Measurements from ENCODE around the gene AURKAIP1.
"Not testable (repeated sequence)": the region's sequence is repeated elsewhere in the genome, so short reads cannot be mapped to it uniquely, and the experiment has no call there.

Gene AURKAIP1

GRCh38 chr1:1370771-1371300 is 4.2 kb downstream of the AURKAIP1 start:
- Histone ChIP-seq H3K23ac (ENCODE audit: low read length in 2 of 2) (no peak overlapping the region), H3K4me2 (ENCODE audit: low read length, poor library complexity, severe bottlenecking) (no peak overlapping the region), H3K36me3 (ENCODE audit: control insufficient read depth in 1 of 2, insufficient read depth in 2 of 2, low read depth in 1 of 2, low read length in 2 of 2) (peaks cover 11 to 35% of the 10 kb centered on the region in 2 experiments), H3K9ac (ENCODE audit: low read length) (peak overlapping the region; percentile 38), H2BK5ac (ENCODE audit: low read depth, low read length, poor library complexity, severe bottlenecking) (no peak overlapping the region), H3K79me1 (replicated peaks; ENCODE audit: low read length, poor library complexity, severe bottlenecking) (peaks cover 10% of the 10 kb centered on the region), H3K4me3 (ENCODE audit: insufficient read depth in 1 of 2, low read depth in 1 of 2, low read length in 2 of 2) (no peak overlapping the region), H3K27ac (ENCODE audit: low read length, poor library complexity, severe bottlenecking) (no peak overlapping the region), H3K27me3 (ENCODE audit: control insufficient read depth in 1 of 2, insufficient read depth in 1 of 2, low read length in 2 of 2) (no peaks in the 10 kb centered on the region), H3K4ac (ENCODE audit: low read depth in 1 of 2, low read length in 2 of 2) (no peak overlapping the region), H2AFZ (ENCODE audit: low read depth, low read length) (no peak overlapping the region), H2BK12ac (ENCODE audit: low read length in 2 of 2) (peak overlapping the region in 1 of 2 experiments; percentile 8), H3K14ac (ENCODE audit: low read length in 2 of 2) (no peak overlapping the region), H2BK120ac (ENCODE audit: low read depth, low read length) (no peak overlapping the region), H4K8ac (ENCODE audit: low read length) (no peak overlapping the region), H3K9me3 (ENCODE audit: control insufficient read depth, low read length) (no peaks in the 10 kb centered on the region), H2BK15ac (ENCODE audit: low read depth, poor library complexity, severe bottlenecking) (no peak overlapping the region), H4K91ac (ENCODE audit: low read length) (no peak overlapping the region), H3K18ac (ENCODE audit: low read depth in 1 of 2, low read length in 2 of 2) (no peak overlapping the region), H2AK5ac (ENCODE audit: low read length, severe bottlenecking) (no peak overlapping the region), H3K4me1 (ENCODE audit: control insufficient read depth, insufficient read depth, low read depth, low read length) (peaks cover 30% of the 10 kb centered on the region)
- no peak for DNase-seq
- WGBS: 93% methylated on average over 14 of the region's 16 CpGs

- H2BK5ac ChIP-seq (ENCODE audit: low read depth, low read length, poor library complexity, severe bottlenecking); H3K4me2 ChIP-seq (ENCODE audit: low read length, poor library complexity, severe bottlenecking); H3K14ac ChIP-seq (ENCODE audit: low read length in 2 of 2); H3K9me3 ChIP-seq (ENCODE audit: control insufficient read depth, low read length); DNase-seq; H3K27me3 ChIP-seq (ENCODE audit: control insufficient read depth in 1 of 2, insufficient read depth in 1 of 2, low read length in 2 of 2); H3K18ac ChIP-seq (ENCODE audit: low read depth in 1 of 2, low read length in 2 of 2); H4K8ac ChIP-seq (ENCODE audit: low read length); H3K4ac ChIP-seq (ENCODE audit: low read depth in 1 of 2, low read length in 2 of 2); H3K27ac ChIP-seq (ENCODE audit: low read length, poor library complexity, severe bottlenecking); H2BK12ac ChIP-seq (ENCODE audit: low read length in 2 of 2); H4K91ac ChIP-seq (ENCODE audit: low read length); H3K9ac ChIP-seq (ENCODE audit: low read length); H2AK5ac ChIP-seq (ENCODE audit: low read length, severe bottlenecking); H2AFZ ChIP-seq (ENCODE audit: low read depth, low read length); H2BK120ac ChIP-seq (ENCODE audit: low read depth, low read length); H2BK15ac ChIP-seq (ENCODE audit: low read depth, poor library complexity, severe bottlenecking); H3K4me3 ChIP-seq (ENCODE audit: insufficient read depth in 1 of 2, low read depth in 1 of 2, low read length in 2 of 2); H3K23ac ChIP-seq (ENCODE audit: low read length in 2 of 2): not testable (repeated sequence)
- Histone ChIP-seq H3K36me3 (ENCODE audit: control insufficient read depth in 1 of 2, insufficient read depth in 2 of 2, low read depth in 1 of 2, low read length in 2 of 2) (peaks cover 11 to 35% of the 10 kb centered on the region in 2 experiments), H3K79me1 (replicated peaks; ENCODE audit: low read length, poor library complexity, severe bottlenecking) (peaks cover 10% of the 10 kb centered on the region), H3K4me1 (ENCODE audit: control insufficient read depth, insufficient read depth, low read depth, low read length) (peaks cover 30% of the 10 kb centered on the region)
- 95% methylated on average over 13 of the region's 14 CpGs for WGBS
Measured at GRCh38 chr1:1370094-1370493, 4.9 kb downstream of the AURKAIP1 start.

- Histone ChIP-seq H2BK12ac (ENCODE audit: low read length in 2 of 2) (no peak overlapping the region), H3K4ac (ENCODE audit: low read depth in 1 of 2, low read length in 2 of 2) (no peak overlapping the region), H2AK5ac (ENCODE audit: low read length, severe bottlenecking) (no peak overlapping the region), H3K23ac (ENCODE audit: low read length in 2 of 2) (no peak overlapping the region), H2BK15ac (ENCODE audit: low read depth, poor library complexity, severe bottlenecking) (no peak overlapping the region), H4K91ac (ENCODE audit: low read length) (no peak overlapping the region), H3K9me3 (ENCODE audit: control insufficient read depth, low read length) (no peaks in the 10 kb centered on the region), H4K8ac (ENCODE audit: low read length) (no peak overlapping the region), H3K27me3 (ENCODE audit: control insufficient read depth in 1 of 2, insufficient read depth in 1 of 2, low read length in 2 of 2) (no peaks in the 10 kb centered on the region), H3K79me1 (replicated peaks; ENCODE audit: low read length, poor library complexity, severe bottlenecking) (peaks cover 3% of the 10 kb centered on the region), H3K27ac (ENCODE audit: low read length, poor library complexity, severe bottlenecking) (no peak overlapping the region), H3K14ac (ENCODE audit: low read length in 2 of 2) (no peak overlapping the region), H2BK120ac (ENCODE audit: low read depth, low read length) (no peak overlapping the region), H3K18ac (ENCODE audit: low read depth in 1 of 2, low read length in 2 of 2) (no peak overlapping the region), H3K36me3 (ENCODE audit: control insufficient read depth in 1 of 2, insufficient read depth in 2 of 2, low read depth in 1 of 2, low read length in 2 of 2) (peaks cover 0 to 16% of the 10 kb centered on the region in 2 experiments), H2AFZ (ENCODE audit: low read depth, low read length) (no peak overlapping the region), H3K4me1 (ENCODE audit: control insufficient read depth, insufficient read depth, low read depth, low read length) (peaks cover 14% of the 10 kb centered on the region), H3K4me2 (ENCODE audit: low read length, poor library complexity, severe bottlenecking) (no peak overlapping the region), H3K9ac (ENCODE audit: low read length) (no peak overlapping the region), H2BK5ac (ENCODE audit: low read depth, low read length, poor library complexity, severe bottlenecking) (no peak overlapping the region), H3K4me3 (ENCODE audit: insufficient read depth in 1 of 2, low read depth in 1 of 2, low read length in 2 of 2) (no peak overlapping the region)
- peak; percentile 32 for DNase-seq
- WGBS: 97% methylated on average over 5 of the region's 5 CpGs
Measured at GRCh38 chr1:1367315-1367714, 7.7 kb downstream of the AURKAIP1 start.

- H2BK120ac ChIP-seq (ENCODE audit: low read depth, low read length): no peak overlapping the region
- WGBS: 98% methylated on average over 3 of the region's 3 CpGs
- DNase-seq: peak; percentile 11
- peaks cover 13% of the 10 kb centered on the region for H3K4me1 ChIP-seq (ENCODE audit: control insufficient read depth, insufficient read depth, low read depth, low read length)
- H3K36me3 ChIP-seq (ENCODE audit: control insufficient read depth in 1 of 2, insufficient read depth in 2 of 2, low read depth in 1 of 2, low read length in 2 of 2): peaks cover 0 to 12% of the 10 kb centered on the region in 2 experiments
- no peak overlapping the region for H2BK15ac ChIP-seq (ENCODE audit: low read depth, poor library complexity, severe bottlenecking)
- H3K9ac ChIP-seq (ENCODE audit: low read length): no peak overlapping the region
- no peak overlapping the region for H2AFZ ChIP-seq (ENCODE audit: low read depth, low read length)
- no peak overlapping the region for H4K8ac ChIP-seq (ENCODE audit: low read length)
- peaks cover 3% of the 10 kb centered on the region for H3K79me1 ChIP-seq (replicated peaks; ENCODE audit: low read length, poor library complexity, severe bottlenecking)
- no peak overlapping the region for H3K14ac ChIP-seq (ENCODE audit: low read length in 2 of 2)
- H3K27ac ChIP-seq (ENCODE audit: low read length, poor library complexity, severe bottlenecking): no peak overlapping the region
- H3K4me3 ChIP-seq (ENCODE audit: insufficient read depth in 1 of 2, low read depth in 1 of 2, low read length in 2 of 2): no peak overlapping the region
- no peaks in the 10 kb centered on the region for H3K27me3 ChIP-seq (ENCODE audit: control insufficient read depth in 1 of 2, insufficient read depth in 1 of 2, low read length in 2 of 2)
- H3K18ac ChIP-seq (ENCODE audit: low read depth in 1 of 2, low read length in 2 of 2): no peak overlapping the region
- no peak overlapping the region for H3K4me2 ChIP-seq (ENCODE audit: low read length, poor library complexity, severe bottlenecking)
- no peak overlapping the region for H2BK12ac ChIP-seq (ENCODE audit: low read length in 2 of 2)
- H4K91ac ChIP-seq (ENCODE audit: low read length): no peak overlapping the region
- H3K4ac ChIP-seq (ENCODE audit: low read depth in 1 of 2, low read length in 2 of 2): no peak overlapping the region
- no peak overlapping the region for H2AK5ac ChIP-seq (ENCODE audit: low read length, severe bottlenecking)
- H2BK5ac ChIP-seq (ENCODE audit: low read depth, low read length, poor library complexity, severe bottlenecking): no peak overlapping the region
- no peaks in the 10 kb centered on the region for H3K9me3 ChIP-seq (ENCODE audit: control insufficient read depth, low read length)
- no peak overlapping the region for H3K23ac ChIP-seq (ENCODE audit: low read length in 2 of 2)
Measured at GRCh38 chr1:1366699-1367066, 8.3 kb downstream of the AURKAIP1 start.

All from mesenchymal stem cell (in vitro differentiated cells and primary cell).